HCT116 (cell line): ENCODE data around the gene LAMB4. TPM values are rescaled to one million over a fixed set of nuclear protein-coding genes. Genes with fewer than 3 reads are reported as not detected.

Experiments
- ATAC-seq: fragments of 200-7000 bp; cut with Tn5 transposase; 2 replicates; pipeline ENCODE4 v1.9.1; 2020; ENCODE audit warnings: mild to moderate bottlenecking, moderate library complexity
- BruUV-seq: library from RNA; stranded (reverse); fragments of 400-500 nt; replicated peaks from 2 replicates; lab custom pipeline; 2021; lab: Mats Ljungman, UMichigan
- CTCF ChIA-PET: fragments of 300-600 bp; sonication (Branson Sonifier 250); formaldehyde crosslinking; loops from one replicate; lab custom pipeline; 2021; ENCODE audit warnings: antibody characterized with exemption; lab: Charles Lee
- POLR2A ChIA-PET: fragments of 300-600, 350-600 bp; sonication (Branson Sonifier 250); formaldehyde crosslinking; loops from one replicate; lab custom pipeline; 2021; ENCODE audit warnings: antibody characterized with exemption; lab: Charles Lee
- RAD21 ChIA-PET, 2 experiments: fragments of 300-600 bp; sonication (Branson Sonifier 250); formaldehyde crosslinking; loops; one replicate each; lab custom pipeline; 2023; ENCODE audit warnings: low total read pairs in 2 of 2; ENCODE audit not compliant: uncharacterized antibody in 2 of 2, unreplicated experiment in 2 of 2, low non-redundant PET in 1 of 2; lab: Charles Lee
- DNase-seq: peaks from one replicate; pipeline ENCODE4 v3.0.0-alpha.2; 2010; ENCODE audit warnings: low read depth, low spot score
- H2AFZ ChIP-seq: fragments of 200-600 bp; shearing (Covaris generic), sonication (generic); 2 replicates; pipeline ENCODE4 v1.6.1; 2017; ENCODE audit warnings: low read depth, mixed run types, mixed read lengths, antibody characterized with exemption, low read length; ENCODE audit not compliant: poor library complexity, severe bottlenecking
- H3K27ac ChIP-seq: 2 replicates; pipeline ENCODE4 v1.5.1; 2012; ENCODE audit warnings: low read depth, low read length
- H3K27me3 ChIP-seq: fragments of 200-600 bp; sonication (generic); 2 replicates; pipeline ENCODE4 v1.6.1; 2016; ENCODE audit warnings: mixed run types, low read length, mixed read lengths; ENCODE audit not compliant: insufficient read depth
- H3K36me3 ChIP-seq, 2 experiments: fragments of 200-500 bp in 1 of 2; fragments of 200-600 bp in 1 of 2; sonication (Bioruptor generic) in 1 of 2; sonication (generic) in 1 of 2; 2 replicates each; pipeline versions ENCODE4 v1.5.1 to v1.6.1; 2014 to 2016; ENCODE audit warnings: low read length in 2 of 2, inconsistent platforms in 1 of 2, mixed read lengths in 1 of 2, mixed run types in 1 of 2; ENCODE audit not compliant: insufficient read depth in 2 of 2, control insufficient read depth in 1 of 2
- H3K4me1 ChIP-seq, 2 experiments: fragments of 200-600 bp in 1 of 2; sonication (generic) in 1 of 2; 2 replicates each; pipeline versions ENCODE4 v1.5.1 to v1.6.1; 2012 to 2017; ENCODE audit warnings: low read length in 2 of 2, inconsistent platforms in 1 of 2, mild to moderate bottlenecking in 1 of 2, mixed read lengths in 1 of 2, mixed run types in 1 of 2, moderate library complexity in 1 of 2; ENCODE audit not compliant: insufficient read depth in 2 of 2, control insufficient read depth in 1 of 2
- H3K4me2 ChIP-seq: fragments of 200-600 bp; sonication (generic); 2 replicates; pipeline ENCODE4 v1.6.1; 2017; ENCODE audit warnings: mixed run types, low read length, mixed read lengths
- H3K4me3 ChIP-seq, 2 experiments: fragments of 200-600 bp in 1 of 2; sonication (generic) in 1 of 2; replicated peaks in 1 of 2; 2 replicates each; pipeline ENCODE4 v1.5.1; 2011 to 2016; ENCODE audit warnings: low read length in 2 of 2, control low read depth in 1 of 2, low read depth in 1 of 2, mild to moderate bottlenecking in 1 of 2, mixed read lengths in 1 of 2, mixed run types in 1 of 2
- H3K79me2 ChIP-seq: fragments of 200-600 bp; sonication (generic); 2 replicates; pipeline ENCODE4 v1.6.1; 2017; ENCODE audit warnings: mild to moderate bottlenecking, mixed run types, low read length, moderate library complexity, mixed read lengths; ENCODE audit not compliant: insufficient read depth
- H3K9ac ChIP-seq: fragments of 200-600 bp; sonication (generic); 2 replicates; pipeline ENCODE4 v1.6.1; 2016; ENCODE audit warnings: low read length, mixed read lengths
- H3K9me2 ChIP-seq: fragments of 200-600 bp; sonication (generic), shearing (Covaris generic); 2 replicates; pipeline ENCODE4 v1.6.1; 2017; ENCODE audit warnings: mixed run types, mild to moderate bottlenecking, moderate library complexity; ENCODE audit not compliant: insufficient read depth
- H3K9me3 ChIP-seq, 2 experiments: fragments of 200-500 bp in 1 of 2; fragments of 200-600 bp in 1 of 2; sonication (Bioruptor generic) in 1 of 2; sonication (generic) in 1 of 2; 2 replicates each; pipeline ENCODE4 v1.6.1; 2014 to 2017; ENCODE audit warnings: low read length in 2 of 2, mixed read lengths in 2 of 2, inconsistent platforms in 1 of 2, low read depth in 1 of 2, mild to moderate bottlenecking in 1 of 2, mixed run types in 1 of 2, moderate library complexity in 1 of 2; ENCODE audit not compliant: control insufficient read depth in 1 of 2, insufficient read depth in 1 of 2
- H4K20me1 ChIP-seq: fragments of 200-600 bp; sonication (generic), shearing (Covaris generic); 2 replicates; pipeline ENCODE4 v1.6.1; 2017; ENCODE audit warnings: mixed run types, mild to moderate bottlenecking, moderate library complexity; ENCODE audit not compliant: insufficient read depth
- CBX3 ChIP-seq: IDR thresholded peaks from 2 replicates; pipeline ENCODE4 v1.6.1; 2012; ENCODE audit warnings: low read depth
- EGR1 ChIP-seq: IDR thresholded peaks from 2 replicates; pipeline ENCODE4 v1.6.1; 2012; ENCODE audit warnings: low read depth
- EZH2phosphoT487 ChIP-seq: fragments of 200-600 bp; IDR thresholded peaks from 2 replicates; pipeline ENCODE4 v1.6.1; 2018; ENCODE audit warnings: antibody characterized with exemption, borderline replicate concordance
- FOSL1 ChIP-seq: IDR thresholded peaks from 2 replicates; pipeline ENCODE4 v1.6.1; 2012; ENCODE audit warnings: low read depth
- POLR2AphosphoS5 ChIP-seq: IDR thresholded peaks from 2 replicates; pipeline ENCODE4 v1.6.1; 2011; ENCODE audit warnings: mild to moderate bottlenecking, low read depth, low read length, moderate library complexity
- YY1 ChIP-seq: IDR thresholded peaks from 2 replicates; pipeline ENCODE4 v1.6.1; 2011; ENCODE audit warnings: low read length, low read depth, moderate library complexity, mild to moderate bottlenecking; ENCODE audit not compliant: insufficient replicate concordance; ENCODE audit errors: extremely low read depth
- ZFX ChIP-seq: fragments of 450-650 bp; IDR thresholded peaks from 2 replicates; pipeline ENCODE4 v1.6.1; 2017
- ZNF274 ChIP-seq: fragments of 200-500 bp; sonication (Bioruptor generic); IDR thresholded peaks from 2 replicates; pipeline ENCODE4 v1.6.1; 2014; ENCODE audit warnings: mild to moderate bottlenecking, low read depth, low read length, inconsistent platforms
- intact Hi-C: fragments of 100-400 bp; cut with micrococcal nuclease; formaldehyde crosslinking; loops from 2 replicates; pipeline ENCODE4 v1.10.0; 2022
- total RNA-seq: library from RNA; stranded (reverse); gene quantifications from one replicate; pipeline ENCODE4 v1.2.1, GENCODE V29; 2021; ENCODE audit not compliant: unreplicated experiment

LAMB4 gene
- total RNA-seq, 1 experiment from 2014 or later = not detected

DNA sequence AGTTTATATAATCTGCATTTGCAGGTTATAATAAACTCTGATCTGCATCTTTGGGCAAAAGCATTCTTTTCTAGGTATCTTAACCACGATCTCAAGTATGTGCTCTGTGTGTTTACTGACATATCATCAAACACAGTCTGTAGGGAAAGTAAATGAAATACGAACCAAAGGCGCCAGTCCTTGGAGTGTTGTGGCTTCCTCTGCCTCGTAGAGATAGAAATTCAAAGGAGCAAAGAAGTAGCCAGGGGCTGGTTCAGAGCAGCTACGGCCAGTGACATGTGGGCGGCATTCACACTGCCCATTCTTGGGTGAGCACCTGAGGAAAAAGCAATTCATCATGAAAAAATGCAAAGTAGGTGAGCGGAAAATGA lies 38.7 kb downstream of the LAMB4 start:
- no peak overlapping the region for H3K4me2 ChIP-seq
- BruUV-seq = no TSS peak
- H2AFZ ChIP-seq = no peak overlapping the region
- no peaks in the 10 kb centered on the region for H3K27me3 ChIP-seq
- H4K20me1 ChIP-seq = no peaks in the 10 kb centered on the region
- TF ChIP-seq CBX3 = no peak
- TF ChIP-seq ZNF274 = no peak
- TF ChIP-seq YY1 = no peak
- no peak for TF ChIP-seq POLR2AphosphoS5
- no peak for TF ChIP-seq FOSL1
- no peak for TF ChIP-seq EGR1
- RAD21 ChIA-PET = no interaction called here
- no peaks in the 10 kb centered on the region for H3K36me3 ChIP-seq
- no peaks in the 10 kb centered on the region for H3K79me2 ChIP-seq
- CTCF ChIA-PET = no interaction called here
- ATAC-seq (no peak), DNase-seq (no peak)
- H3K9me3 ChIP-seq = no peaks in the 10 kb centered on the region
- no peaks in the 10 kb centered on the region for H3K9me2 ChIP-seq
- H3K4me1 ChIP-seq = no peaks in the 10 kb centered on the region
- intact Hi-C loops = no loop called here
- no peak overlapping the region for H3K27ac ChIP-seq
- no peak overlapping the region for H3K9ac ChIP-seq
- H3K4me3 ChIP-seq = no peak overlapping the region
- POLR2A ChIA-PET = no interaction called here

DNA sequence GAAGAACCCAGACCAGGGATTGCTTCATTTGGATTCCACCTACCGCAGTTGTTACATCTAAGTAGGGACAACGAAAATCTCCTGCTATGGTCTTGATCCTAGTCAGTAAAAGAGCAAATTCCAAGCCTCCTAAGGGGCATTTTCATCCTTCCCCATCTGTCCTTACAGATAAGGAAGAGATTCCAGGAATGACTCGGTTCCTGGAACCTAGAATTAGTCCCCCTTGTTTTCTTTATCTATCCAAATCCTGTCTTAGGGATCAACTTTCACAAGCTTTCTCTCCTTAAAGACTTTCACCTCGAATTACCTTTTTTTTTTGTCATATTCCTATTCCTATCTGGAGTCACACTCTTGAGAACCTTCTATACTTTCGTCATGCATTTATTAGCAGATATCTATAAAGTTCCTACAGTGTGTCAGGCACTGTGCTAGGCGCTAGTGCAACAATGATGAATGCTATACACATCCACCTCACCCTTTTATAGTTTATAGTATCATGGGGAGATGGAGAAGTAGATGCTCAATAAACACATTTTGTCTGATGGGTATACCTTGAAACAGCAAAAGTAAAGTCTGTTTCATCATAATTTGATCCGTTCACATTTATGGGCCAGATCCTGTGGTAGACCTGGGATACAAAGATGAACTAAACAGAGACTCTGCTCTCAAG lies 39.2 kb downstream of the LAMB4 start:
- Histone ChIP-seq H3K27me3 (no peaks in the 10 kb centered on the region), H3K9ac (no peak overlapping the region), H3K4me1 (no peaks in the 10 kb centered on the region), H3K79me2 (no peaks in the 10 kb centered on the region), H2AFZ (no peak overlapping the region), H3K4me3 (no peak overlapping the region), H3K9me2 (no peaks in the 10 kb centered on the region), H4K20me1 (no peaks in the 10 kb centered on the region), H3K27ac (no peak overlapping the region), H3K4me2 (no peak overlapping the region), H3K36me3 (no peaks in the 10 kb centered on the region), H3K9me3 (no peaks in the 10 kb centered on the region)
- TF ChIP-seq EGR1 (no peak), YY1 (no peak), POLR2AphosphoS5 (no peak), EZH2phosphoT487 (no peak), ZFX (no peak)
- ATAC-seq (no peak), DNase-seq (no peak)
- POLR2A ChIA-PET = no interaction called here
- CTCF ChIA-PET = no interaction called here
- intact Hi-C loops = no loop called here
- RAD21 ChIA-PET = no interaction called here
- BruUV-seq = no TSS peak
